Prostate gland (tissue), 2 donors: ENCODE results near the gene DPM3.

Experiments
- POLR2A ChIP-seq: fragments of 450-650 bp; IDR thresholded peaks from one replicate; pipeline ENCODE4 v1.6.1; 2016; ENCODE audit warnings: antibody characterized with exemption, mild to moderate bottlenecking
- POLR2AphosphoS5 ChIP-seq: sonication (generic); formaldehyde crosslinking; IDR thresholded peaks from one replicate; pipeline ENCODE4 v1.6.1; 2017; ENCODE audit warnings: antibody characterized with exemption
- TF ChIP-seq, protein P1 (sequence below), 4 experiments: fragments of 200-600 bp in 2 of 4; fragments of 450-650 bp in 2 of 4; sonication (generic) in 2 of 4; IDR thresholded peaks; 1 replicate in 3 of 4; 2 replicates in 1 of 4; pipeline ENCODE4 v1.5.1; 2016 to 2019; ENCODE audit warnings: antibody characterized with exemption in 4 of 4, mild to moderate bottlenecking in 2 of 4, moderate library complexity in 2 of 4

GRCh38 chr1:155128755-155129473 lies 11.4 kb downstream of the DPM3 start:
- TF ChIP-seq, protein P1, sequence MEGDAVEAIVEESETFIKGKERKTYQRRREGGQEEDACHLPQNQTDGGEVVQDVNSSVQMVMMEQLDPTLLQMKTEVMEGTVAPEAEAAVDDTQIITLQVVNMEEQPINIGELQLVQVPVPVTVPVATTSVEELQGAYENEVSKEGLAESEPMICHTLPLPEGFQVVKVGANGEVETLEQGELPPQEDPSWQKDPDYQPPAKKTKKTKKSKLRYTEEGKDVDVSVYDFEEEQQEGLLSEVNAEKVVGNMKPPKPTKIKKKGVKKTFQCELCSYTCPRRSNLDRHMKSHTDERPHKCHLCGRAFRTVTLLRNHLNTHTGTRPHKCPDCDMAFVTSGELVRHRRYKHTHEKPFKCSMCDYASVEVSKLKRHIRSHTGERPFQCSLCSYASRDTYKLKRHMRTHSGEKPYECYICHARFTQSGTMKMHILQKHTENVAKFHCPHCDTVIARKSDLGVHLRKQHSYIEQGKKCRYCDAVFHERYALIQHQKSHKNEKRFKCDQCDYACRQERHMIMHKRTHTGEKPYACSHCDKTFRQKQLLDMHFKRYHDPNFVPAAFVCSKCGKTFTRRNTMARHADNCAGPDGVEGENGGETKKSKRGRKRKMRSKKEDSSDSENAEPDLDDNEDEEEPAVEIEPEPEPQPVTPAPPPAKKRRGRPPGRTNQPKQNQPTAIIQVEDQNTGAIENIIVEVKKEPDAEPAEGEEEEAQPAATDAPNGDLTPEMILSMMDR (IDR thresholded peaks at IDR 0.05): peak in 1 of 4 experiments; percentile 4
- peak; percentile 60 for TF ChIP-seq POLR2A
- TF ChIP-seq POLR2AphosphoS5: peak; percentile 55
